HG02973 (cell line): ENCODE data around the gene GRHL1.
"Not testable (repeated sequence)": the region's sequence is repeated elsewhere in the genome, so short reads cannot be mapped to it uniquely, and the experiment has no call there.

Source experiments
- ATAC-seq: cut with Tn5 transposase; IDR thresholded peaks from one replicate; pipeline ENCODE4 v1.9.1; 2021; ENCODE audit warnings: moderate library complexity; ENCODE audit not compliant: unreplicated experiment

Gene GRHL1

DNA sequence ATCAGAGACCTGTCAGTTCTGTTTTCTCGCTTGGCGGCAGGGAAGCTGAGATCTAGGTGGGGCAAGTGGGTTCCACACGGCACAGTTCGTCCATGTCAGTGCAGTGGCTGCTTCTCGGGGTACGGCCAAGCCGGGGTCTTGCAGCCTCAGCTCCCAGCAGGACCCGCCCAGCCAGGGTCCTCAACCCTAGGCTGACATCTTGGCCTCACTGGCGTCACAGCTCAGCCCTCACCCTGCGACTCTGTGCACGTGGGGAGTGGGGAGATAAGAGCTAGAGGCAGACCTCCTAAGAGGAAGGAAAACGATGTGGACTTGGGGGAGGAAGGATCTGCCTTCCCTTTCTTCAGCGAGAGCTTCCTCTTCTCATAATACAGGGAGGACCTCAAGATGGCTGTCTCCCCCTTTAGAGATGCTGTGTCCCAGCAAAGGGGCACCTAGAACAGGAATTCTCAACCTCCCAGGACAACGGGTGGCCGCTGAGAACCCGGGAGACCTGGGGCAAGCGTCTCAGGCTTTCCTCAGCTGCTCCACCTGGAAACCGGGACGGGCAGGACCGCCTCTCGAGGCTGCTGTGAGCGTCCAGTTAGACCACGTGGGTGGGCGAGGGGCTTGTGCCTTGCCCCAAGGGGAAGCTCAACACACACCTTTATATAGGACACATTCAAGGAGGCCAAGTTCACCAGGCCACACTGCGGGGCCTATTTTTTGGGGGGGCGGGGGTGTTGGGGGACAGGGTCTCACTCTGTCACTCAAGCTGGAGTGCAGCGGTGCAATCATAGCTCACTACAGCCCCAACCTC, 68.3 kb downstream of the GRHL1 start:
- no peak for ATAC-seq

DNA sequence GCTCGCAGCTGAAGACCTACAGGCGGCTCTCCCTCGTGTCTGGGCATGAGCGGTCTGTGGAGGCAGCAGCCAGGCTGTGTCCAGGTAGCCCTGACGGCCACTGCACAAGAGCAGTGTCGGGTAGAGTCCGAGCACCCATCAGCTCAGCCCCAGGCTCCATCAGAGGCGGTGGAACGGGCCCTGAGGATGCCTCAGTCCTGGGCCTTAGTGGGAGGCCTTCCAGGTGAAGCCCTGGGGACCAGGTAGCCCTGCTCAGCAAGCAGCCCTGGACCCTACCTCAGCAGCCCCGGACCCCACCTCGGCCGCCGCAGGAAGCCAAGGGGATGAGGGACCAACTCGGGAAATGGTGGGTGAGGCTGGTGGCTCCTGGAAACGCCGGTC, 70.5 kb downstream of the GRHL1 start:
- no peak for ATAC-seq

DNA sequence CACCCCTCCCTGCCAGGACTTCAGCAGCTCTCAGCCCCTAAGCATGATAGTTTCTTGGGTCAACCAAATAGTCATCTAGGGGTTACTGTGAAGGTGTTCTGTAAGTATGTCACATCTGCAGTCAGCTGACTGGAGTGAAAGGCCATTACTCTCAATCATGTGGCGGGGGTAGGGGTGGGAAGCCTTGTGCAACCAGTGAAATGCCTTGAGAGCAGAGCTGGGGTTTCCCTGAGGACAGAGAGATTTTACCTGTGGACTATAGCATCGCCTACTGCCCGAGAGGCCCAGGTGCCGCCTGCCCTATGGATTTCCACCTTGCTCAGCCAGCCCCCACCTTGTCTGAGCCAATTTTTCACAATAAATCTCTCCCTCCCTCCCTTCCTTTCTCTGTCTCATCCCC, 71.0 kb downstream of the GRHL1 start:
- ATAC-seq = no peak

DNA sequence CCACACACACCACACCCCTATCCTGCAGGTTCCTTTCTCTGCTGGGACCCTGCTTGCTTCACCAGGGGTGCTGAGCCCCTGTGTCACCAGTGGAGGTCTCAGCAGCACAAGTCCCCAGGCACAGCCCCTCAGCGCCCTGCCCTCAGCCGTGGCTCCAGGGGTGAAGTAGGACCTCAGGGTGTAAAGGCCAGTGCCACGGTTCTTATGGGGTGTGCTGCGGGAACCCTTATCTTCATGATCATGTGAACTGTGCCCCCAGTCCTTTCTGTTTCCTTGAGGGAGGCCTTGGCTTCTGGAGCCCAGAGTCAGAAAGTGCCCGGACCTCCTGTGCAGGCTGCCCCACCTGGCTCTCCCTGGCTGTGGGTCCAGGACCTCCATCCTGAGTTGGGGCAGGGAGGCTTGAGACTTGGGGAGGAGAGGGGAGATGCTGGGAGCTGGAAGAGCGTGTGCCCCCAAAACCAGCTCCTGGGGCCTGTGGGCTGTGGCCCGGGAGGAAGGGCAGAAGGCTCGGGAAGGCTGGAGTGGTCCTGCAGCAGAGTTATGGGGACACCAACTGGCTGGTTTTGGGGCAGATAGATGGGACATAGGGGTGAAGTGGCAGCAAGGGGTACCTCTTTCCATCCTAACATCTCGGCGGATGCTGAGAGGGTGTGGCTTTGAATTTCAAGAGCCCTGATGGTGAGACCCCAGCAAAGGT, 71.6 kb downstream of the GRHL1 start:
- no peak for ATAC-seq

DNA sequence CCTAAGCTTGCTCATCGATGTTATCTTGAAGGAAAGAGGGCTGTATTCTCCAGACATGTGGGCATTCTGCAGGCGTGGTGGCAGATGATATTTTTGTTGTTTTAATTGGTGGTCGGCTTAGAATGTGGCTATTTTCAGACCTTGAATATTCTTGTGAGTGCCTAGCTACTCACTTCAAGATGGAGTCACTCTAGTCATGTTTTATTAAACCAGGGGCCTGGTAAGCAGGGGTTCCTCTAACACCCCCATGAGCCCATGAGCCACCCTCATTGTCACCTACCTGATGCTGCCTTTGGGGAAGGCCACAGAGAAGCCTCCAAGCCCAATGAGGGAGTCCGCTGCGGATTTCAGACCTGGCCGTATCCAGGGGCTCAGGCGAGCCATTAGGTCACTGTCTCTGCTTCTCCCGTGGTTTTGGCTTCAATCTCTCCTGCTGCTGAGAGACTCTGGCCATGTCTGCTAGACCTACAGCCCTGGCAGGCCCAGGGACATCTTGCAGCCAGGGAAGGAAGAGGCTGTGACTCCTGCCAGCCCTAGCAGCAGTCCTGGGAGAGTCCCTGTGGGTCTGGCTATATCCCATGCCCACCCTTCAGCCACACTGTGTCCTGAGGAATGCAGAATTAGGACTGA, 75.6 kb downstream of the GRHL1 start:
- no peak for ATAC-seq

DNA sequence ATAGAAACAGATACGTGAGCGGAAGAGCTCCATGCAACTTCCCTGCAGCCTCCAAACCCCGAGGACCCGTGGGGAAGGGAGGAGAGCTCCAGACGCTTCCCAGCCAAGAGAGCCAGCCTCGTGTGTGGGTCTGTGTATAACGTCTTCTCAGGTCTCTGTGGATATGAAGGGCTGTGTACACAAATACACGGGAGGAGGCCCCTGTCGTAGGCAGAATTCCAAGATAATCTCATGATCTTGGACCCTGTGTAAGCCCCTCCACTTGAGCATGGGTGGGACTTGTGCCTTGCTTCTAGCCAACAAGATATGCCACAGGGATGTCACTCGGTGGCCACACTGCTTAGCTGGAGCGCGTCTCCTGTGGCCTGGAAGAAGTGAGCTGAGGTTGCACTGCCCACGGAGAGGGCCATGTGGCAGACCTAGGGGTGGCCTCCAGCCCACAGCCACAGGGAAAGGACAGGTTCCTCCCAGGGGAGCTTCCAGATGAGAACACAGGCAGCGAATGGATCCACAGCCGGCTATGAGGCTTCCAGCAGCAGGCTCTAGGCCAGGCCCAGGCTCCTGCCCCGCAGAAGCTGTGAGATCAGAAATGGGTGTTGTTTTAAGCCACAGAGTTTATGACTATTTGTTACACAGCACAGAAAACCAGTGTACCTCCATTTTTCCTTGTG, 76.3 kb downstream of the GRHL1 start:
- no peak for ATAC-seq

DNA sequence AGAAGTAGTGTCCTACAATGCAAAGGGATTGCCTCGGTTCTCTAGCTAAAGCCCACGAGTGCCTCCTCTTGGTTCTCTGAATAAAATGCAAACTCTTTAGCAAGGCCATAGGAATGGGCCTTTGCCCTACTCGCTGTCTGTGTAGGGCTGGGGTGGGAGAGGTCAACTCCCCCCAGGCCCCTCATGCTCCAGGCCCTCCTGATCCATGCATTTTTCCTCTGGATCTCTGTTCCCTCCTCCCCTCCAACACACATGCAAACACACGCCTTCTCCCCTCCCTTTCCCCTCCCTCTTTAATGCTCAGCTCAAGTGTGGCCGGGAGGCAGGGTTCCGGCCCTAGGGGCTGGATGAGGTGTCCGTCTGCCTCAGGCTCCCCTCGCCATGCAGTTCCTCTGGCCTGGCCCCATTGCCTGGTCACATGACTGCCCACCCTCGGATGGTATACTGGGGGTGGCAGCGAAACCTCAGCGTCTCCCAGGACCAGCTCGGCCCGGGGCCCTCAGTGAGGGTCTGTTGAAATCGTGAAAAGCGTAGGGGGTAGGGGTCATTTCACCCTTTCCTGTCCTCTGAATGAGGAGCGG, 77.0 kb downstream of the GRHL1 start:
- ATAC-seq = no peak

DNA sequence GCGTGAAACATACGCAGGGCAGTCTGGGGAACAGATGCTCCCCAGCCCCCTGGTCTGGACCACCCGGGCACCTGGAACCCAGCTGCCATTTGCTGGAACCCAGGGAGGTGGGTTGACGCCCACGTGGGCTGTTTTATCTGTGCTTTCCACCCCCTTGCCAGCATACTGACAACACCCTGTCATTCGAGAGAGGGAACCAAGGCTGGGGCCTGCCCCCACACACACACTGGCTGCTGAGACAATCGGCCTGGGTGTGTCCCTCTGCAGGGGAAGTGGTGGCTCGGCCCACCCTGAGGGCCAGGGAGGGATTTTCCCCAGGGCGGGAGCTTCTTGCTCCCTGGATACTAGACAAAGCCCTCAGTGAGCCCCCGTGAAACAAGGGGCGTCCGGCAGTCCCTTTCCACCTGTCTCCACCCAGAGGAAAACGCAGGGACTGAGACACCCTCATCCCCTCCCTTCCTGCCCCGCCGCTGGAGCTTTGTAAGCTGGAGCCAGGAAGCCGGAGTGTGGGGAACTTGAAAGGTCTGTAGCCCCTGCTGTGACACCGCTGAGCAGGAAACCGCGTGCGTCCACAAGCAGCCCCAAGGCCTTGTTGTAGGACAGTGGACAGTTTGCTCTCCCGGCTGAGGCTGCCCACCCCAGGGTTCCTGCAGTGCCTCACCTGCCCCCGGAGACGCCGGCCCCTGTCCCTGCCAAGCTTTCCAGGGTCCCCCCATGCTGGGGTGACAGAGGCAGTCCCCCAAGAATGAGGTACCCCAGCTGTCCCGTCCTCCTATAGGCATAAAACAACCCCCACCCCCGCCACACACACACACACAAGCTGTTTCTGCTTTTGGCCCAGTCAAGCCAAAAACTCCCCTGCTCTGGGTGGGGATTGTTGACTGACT, 77.7 kb downstream of the GRHL1 start:
- no peak for ATAC-seq

DNA sequence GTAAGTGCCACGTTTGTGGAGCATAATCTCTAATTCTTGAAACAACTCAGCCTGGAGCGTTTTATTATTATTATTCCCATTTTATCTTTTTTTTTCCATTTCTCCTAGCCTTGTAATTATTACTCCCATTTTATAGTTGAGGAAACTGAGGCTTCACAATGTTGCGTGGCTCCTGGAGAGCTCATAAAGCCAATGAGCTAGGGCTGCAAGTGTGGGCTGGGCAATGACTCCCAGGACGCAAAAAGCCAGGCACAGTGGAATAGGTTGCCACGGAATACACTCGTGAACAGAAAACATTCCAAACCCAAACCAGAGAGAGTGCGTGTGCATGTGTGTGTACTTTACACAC, 78.4 kb downstream of the GRHL1 start:
- ATAC-seq = no peak

DNA sequence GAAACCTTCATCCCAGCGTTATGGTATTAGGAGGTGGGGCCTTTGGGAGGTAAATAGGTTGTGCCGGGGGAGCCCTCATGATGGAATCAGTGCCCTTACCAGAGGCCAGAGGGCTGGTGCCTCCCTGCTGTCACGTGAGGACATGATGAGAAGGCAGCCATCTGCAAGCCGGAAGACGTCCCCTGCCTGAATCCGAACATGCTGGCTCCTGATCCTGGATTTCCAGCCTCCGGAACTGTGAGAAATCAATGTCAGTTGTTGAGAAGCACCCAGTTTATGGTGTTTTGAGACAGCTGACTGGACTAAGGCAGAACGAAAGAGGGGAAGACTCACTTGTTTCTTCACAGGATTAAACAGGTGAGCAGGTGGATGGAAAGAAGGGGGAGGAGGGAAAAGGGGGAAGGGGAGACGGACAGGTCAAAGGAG, 78.8 kb downstream of the GRHL1 start:
- no peak for ATAC-seq

DNA sequence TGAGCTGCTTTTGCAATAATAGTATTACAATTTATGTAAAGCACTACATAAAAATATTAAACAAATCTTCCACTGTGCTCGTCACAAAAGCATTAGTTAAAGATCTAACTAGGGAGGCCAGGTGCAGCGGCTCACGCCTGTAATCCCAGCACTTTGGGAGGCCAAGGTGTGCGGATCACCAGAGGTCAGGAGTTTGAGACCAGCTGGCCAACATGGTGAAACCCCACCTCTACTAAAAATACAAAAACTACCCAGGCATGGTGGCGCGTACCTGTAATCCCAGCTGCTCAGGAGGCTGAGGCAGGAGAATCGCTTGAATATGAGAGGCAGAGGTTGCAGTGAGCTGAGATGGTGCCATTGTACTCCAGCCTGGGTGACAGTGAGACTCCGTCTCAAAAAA, 79.3 kb downstream of the GRHL1 start:
- not testable (repeated sequence) for ATAC-seq

DNA sequence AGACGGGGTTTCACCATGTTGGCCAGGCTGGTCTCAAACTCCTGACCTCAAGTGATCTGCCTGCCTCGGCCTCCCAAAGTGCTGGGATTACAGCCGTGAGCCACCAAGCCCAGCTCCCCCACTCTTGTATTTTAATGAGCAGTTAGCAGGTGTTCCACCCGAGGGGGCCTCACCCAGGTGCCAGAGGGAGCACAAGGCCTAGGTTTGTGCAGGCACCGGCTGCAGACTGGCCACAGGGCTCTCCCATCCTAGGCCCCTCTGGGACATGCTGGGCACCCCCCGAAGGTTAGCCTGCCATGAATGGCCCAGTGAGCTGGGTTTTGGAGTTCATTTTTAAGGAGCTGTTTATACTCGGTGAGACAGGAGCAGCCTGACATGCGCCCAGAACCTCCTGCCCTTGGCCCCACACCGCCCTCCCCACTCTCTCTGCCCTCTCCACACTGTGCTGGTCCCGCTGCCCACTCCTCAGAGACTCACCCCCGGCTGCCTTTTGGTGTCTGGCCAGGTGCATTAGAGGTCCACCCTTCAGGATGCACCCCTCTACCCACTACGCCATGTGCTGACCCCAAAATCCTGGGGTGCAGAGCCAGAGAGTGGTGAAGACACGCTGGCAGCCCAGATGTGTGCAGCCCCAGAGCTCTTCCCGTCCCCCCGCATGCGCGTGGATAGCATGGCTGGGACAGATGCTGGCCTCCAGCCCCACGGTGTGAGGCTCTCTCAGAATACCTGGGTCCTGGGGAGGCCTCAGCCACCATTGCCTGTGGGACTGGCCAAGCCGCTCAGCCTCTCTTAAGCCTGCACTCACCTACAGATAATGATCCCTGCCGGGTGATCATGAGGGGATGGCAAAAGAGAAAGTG, 80.6 kb downstream of the GRHL1 start:
- no peak for ATAC-seq

DNA sequence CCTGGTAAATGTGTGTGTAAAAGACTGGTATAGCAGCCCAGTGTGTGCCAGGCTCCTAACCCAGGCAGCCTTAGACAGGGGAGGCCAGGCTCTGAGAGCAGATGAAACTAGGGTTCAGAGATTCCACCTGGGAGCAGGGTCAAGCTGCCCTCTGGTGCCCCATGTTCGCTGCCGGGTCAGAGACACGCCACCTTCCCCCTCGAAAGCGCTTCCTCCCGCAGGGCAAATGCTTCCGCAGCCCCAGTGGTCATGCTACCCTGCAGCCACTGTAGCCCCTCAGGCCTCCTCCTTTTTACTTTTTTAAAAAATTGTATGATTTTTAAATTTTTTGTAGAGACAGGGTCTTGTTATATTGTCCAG, 81.2 kb downstream of the GRHL1 start:
- ATAC-seq = no peak

DNA sequence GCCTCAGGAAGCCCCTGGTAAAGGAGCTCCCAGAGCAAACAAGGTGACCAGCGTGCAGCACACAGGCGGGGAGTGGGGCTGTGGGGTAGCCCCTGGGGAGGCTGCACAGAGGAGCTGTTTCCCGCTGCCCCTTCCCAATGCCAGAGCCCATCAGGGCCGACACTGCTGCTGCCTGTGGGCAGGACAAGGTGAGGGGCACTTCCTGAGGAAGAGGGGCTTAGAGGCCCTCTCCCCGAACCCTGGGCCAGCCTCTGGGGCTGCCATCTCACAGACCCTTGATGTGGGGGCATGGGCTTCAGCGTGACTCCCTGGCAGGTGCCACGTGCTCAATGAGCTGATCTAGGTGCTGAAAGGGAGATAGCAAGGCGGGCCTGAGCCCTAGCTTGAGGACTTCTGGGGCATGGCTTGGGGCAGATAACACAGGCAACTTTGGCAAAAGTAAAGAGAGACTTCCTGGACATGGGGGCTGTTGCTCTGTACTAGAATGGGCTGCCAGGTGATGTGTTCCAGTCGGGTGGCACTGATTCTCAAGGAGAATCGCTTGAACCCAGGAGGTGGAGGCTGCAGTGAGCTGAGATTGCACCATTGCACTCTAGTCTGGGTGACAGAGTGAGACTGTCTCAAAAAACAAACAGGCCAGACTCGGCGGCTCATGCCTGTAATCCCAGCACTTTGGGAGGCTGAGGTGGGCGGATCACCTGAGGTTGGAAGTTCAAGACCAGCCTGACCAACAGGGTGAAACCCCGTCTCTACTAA, 81.9 kb downstream of the GRHL1 start:
- ATAC-seq = no peak

DNA sequence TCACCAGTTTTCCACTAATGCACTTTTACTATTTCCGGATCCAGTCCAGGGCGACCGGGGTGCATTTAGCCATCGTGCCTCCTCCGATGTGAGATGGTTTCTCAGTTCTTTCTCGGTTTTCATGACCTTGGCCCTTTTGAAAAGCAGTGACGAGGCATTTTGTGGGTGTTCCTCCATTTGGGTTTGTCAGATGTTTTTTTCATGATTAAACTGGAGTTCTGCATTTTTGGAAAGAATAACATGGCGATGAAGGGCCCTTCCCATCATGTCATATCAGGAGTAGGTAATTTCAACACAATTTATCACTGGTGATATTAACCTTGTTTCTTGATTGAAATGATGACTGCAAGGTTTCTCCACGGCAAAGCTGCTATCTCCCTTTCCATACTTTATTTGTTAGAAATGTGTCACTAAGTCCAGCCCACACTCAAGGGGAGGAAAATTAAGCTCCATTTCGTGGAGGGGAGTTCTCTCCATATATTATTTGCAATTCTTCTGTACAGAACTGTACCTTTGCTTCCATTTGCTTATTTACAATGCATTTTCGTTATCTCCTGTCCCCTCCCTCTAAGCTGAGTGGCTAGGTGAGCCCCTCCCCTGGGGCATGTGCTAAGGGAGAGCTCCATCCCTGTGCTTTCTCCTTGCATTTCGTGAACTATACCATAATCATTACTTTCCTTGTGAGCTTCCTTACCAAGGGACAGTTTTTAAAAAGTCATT, 83.0 kb downstream of the GRHL1 start:
- no peak for ATAC-seq

DNA sequence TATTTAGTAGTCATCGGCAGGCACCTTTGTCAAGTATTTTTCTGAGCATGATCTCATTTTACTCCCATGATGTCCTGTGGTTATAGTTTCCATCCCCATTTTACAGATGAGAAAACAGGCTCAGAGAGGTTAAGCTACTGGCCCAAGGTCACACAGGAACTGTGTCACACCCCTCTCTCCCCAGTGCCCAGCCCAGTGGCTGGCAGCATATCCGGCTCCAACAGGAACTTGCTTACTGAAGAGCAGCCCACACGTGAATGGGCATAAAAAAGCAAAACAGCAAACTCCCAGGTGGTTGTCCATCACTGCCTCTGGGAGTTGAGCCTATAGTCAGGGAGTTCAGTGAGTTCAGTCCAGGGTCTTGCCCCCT, 83.5 kb downstream of the GRHL1 start:
- no peak for ATAC-seq

DNA sequence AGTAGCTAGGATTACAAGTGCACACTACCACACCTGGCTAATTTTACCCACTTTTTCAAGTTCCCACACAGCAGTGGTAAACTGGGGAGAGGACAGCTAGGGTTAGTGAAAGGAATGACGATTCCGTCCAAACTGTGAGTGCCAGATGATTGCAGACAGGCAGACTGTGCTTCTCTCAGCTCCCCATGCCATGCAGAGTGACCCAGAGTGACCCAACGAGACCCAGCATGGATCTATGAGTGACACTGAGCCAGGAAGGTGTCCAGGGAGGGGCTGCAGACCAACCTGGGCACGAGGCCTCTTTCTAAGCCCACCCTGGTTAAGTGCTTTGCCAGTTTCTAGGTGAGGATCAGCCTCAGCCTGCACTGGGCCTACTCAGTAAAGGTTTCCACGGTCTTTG, 84.1 kb downstream of the GRHL1 start:
- ATAC-seq = no peak
